ENCODE data around the gene PCBP2. TPM values are rescaled to one million over a fixed set of nuclear protein-coding genes. Genes with fewer than 3 reads are reported as not detected.

Gene PCBP2
- total and polyA plus RNA-seq, 4 donors: 363 to 697 (median 557) TPM

DNA sequence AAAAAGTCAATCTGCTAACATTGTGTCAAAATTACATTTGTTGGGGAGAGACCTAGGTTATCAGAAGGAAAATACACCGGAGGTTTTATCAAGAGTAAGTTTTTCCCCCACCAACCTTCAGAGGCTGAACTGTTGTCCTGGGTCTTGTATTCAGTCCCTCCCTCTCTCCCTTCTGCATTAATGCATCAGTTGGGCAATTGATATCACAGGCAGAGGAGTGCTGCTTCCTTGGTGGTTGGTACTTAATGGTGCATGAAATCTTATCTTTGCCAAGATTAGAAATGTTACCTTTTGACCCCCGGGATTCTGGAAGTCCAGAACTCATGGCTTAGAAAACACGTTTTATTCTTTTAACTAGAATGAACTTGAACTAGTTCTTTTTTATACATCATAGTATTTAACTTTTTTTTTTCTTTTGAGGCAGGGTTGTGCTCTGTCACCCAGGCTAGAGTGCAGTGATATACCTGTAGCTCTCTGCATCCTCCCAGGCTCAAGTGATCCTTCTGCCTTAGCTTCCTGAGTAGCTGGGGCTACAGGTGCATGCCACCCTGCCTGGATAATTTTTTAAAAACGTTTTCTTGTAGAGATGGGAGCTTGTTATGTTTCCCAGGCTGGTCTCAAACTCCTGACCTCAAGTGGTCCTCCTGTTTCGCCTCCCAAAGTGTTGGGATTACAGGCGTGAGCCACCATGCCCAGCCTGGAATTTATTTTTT is 4.9 kb downstream of the PCBP2 start:
- ATAC-seq (ENCODE audit: insufficient read depth, low FRiP score): no peak
- WGBS, 2 donors: 77 to 84% methylated on average over 6 of the region's 6 CpGs
- no peak overlapping the region for H3K9ac ChIP-seq (ENCODE audit: insufficient read depth in 1 of 2, low read length in 2 of 2)
- H3K27me3 ChIP-seq (ENCODE audit: control insufficient read depth in 3 of 3, insufficient read depth in 3 of 3, low read length in 2 of 3): no peaks in the 10 kb centered on the region
- no peak overlapping the region for H3K4me3 ChIP-seq
- no peaks in the 10 kb centered on the region for H3K9me3 ChIP-seq (ENCODE audit: control insufficient read depth in 4 of 4, insufficient read depth in 3 of 4, low read length in 3 of 4)
- no peak overlapping the region for H3K27ac ChIP-seq (ENCODE audit: low read depth in 1 of 2, low read length in 1 of 2)
- TF ChIP-seq, protein P1, sequence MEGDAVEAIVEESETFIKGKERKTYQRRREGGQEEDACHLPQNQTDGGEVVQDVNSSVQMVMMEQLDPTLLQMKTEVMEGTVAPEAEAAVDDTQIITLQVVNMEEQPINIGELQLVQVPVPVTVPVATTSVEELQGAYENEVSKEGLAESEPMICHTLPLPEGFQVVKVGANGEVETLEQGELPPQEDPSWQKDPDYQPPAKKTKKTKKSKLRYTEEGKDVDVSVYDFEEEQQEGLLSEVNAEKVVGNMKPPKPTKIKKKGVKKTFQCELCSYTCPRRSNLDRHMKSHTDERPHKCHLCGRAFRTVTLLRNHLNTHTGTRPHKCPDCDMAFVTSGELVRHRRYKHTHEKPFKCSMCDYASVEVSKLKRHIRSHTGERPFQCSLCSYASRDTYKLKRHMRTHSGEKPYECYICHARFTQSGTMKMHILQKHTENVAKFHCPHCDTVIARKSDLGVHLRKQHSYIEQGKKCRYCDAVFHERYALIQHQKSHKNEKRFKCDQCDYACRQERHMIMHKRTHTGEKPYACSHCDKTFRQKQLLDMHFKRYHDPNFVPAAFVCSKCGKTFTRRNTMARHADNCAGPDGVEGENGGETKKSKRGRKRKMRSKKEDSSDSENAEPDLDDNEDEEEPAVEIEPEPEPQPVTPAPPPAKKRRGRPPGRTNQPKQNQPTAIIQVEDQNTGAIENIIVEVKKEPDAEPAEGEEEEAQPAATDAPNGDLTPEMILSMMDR (IDR thresholded peaks at IDR 0.05; ENCODE audit: control extremely low read depth, extremely low read depth): no peak
- peaks cover 45 to 70% (median 57%) of the 10 kb centered on the region in 4 donors for H3K36me3 ChIP-seq (ENCODE audit: control insufficient read depth in 4 of 4, insufficient read depth in 4 of 4, low read length in 4 of 4)
- DNase-seq: no peak
- H3K4me1 ChIP-seq (ENCODE audit: control insufficient read depth in 5 of 5, insufficient read depth in 5 of 5, low read length in 5 of 5): peaks cover 0 to 15% (median 15%) of the 10 kb centered on the region in 5 donors

- Histone ChIP-seq H3K27me3 (ENCODE audit: control insufficient read depth in 3 of 3, insufficient read depth in 3 of 3, low read length in 2 of 3) (no peaks in the 10 kb centered on the region), H3K36me3 (ENCODE audit: control insufficient read depth in 4 of 4, insufficient read depth in 4 of 4, low read length in 4 of 4) (peaks cover 54 to 89% (median 76%) of the 10 kb centered on the region in 4 donors), H3K9ac (ENCODE audit: insufficient read depth in 1 of 2, low read length in 2 of 2) (no peak overlapping the region), H3K9me3 (ENCODE audit: control insufficient read depth in 4 of 4, insufficient read depth in 3 of 4, low read length in 3 of 4) (no peaks in the 10 kb centered on the region), H3K4me1 (ENCODE audit: control insufficient read depth in 5 of 5, insufficient read depth in 5 of 5, low read length in 5 of 5) (peaks cover 0 to 20% (median 4%) of the 10 kb centered on the region in 5 donors), H3K27ac (ENCODE audit: low read depth in 1 of 2, low read length in 1 of 2) (no peak overlapping the region), H3K4me3 (no peak overlapping the region)
- DNase-seq (no peak), ATAC-seq (ENCODE audit: insufficient read depth, low FRiP score) (no peak)
- WGBS, 2 donors: 81 to 89% methylated on average over 4 of the region's 4 CpGs
- TF ChIP-seq, protein P1 (IDR thresholded peaks at IDR 0.05; ENCODE audit: control extremely low read depth, extremely low read depth): no peak
Measured at GRCh38 chr12:53459097-53459496, 7.2 kb downstream of the PCBP2 start.

GRCh38 chr12:53461059-53461458 is 9.2 kb downstream of the PCBP2 start:
- H3K36me3 ChIP-seq (ENCODE audit: control insufficient read depth in 4 of 4, insufficient read depth in 4 of 4, low read length in 4 of 4): peaks cover 59 to 85% (median 77%) of the 10 kb centered on the region in 4 donors
- H3K27ac ChIP-seq (ENCODE audit: low read depth in 1 of 2, low read length in 1 of 2): no peak overlapping the region
- no peaks in the 10 kb centered on the region for H3K9me3 ChIP-seq (ENCODE audit: control insufficient read depth in 4 of 4, insufficient read depth in 3 of 4, low read length in 3 of 4)
- H3K9ac ChIP-seq (ENCODE audit: insufficient read depth in 1 of 2, low read length in 2 of 2): no peak overlapping the region
- ATAC-seq (ENCODE audit: insufficient read depth, low FRiP score) (no peak), DNase-seq (no peak)
- no peaks in the 10 kb centered on the region for H3K27me3 ChIP-seq (ENCODE audit: control insufficient read depth in 3 of 3, insufficient read depth in 3 of 3, low read length in 2 of 3)
- H3K4me3 ChIP-seq: no peak overlapping the region
- peaks cover 0 to 19% (median 0%) of the 10 kb centered on the region in 5 donors for H3K4me1 ChIP-seq (ENCODE audit: control insufficient read depth in 5 of 5, insufficient read depth in 5 of 5, low read length in 5 of 5)
- TF ChIP-seq, protein P1 (IDR thresholded peaks at IDR 0.05; ENCODE audit: control extremely low read depth, extremely low read depth): no peak
- WGBS, 2 donors: 86 to 93% methylated on average over 3 of the region's 3 CpGs

All from lung (tissue), 12 donors.